ENCODE data around the gene TMEM179. TPM values are rescaled to one million over a fixed set of nuclear protein-coding genes. Genes with fewer than 3 reads are reported as not detected.

Gene TMEM179
- total RNA-seq, 1 experiment from 2014 or later: 11.4 TPM

DNA sequence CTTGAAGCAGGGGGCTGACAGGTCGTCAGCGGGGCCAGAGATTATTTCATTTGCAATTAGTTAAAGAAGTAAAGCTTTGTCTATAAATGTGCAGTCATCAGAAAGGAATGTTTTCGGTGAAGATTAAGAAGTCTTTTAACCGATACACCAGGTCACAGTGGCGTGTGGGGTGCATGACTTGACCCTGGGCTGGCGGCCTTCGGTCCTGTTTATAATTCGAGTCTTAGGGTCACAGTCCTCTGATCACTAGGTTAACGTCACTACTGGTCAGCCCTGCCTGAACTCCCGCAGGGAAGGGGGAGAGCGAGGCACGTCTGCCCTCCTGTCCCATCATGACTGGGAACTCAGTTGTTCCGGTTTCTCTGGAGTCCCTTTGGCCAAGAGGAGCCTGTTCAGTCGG is 30.0 kb downstream of the TMEM179 start:
- Histone ChIP-seq H3K14ac (ENCODE audit: insufficient read depth, low read length) (no peak overlapping the region), H3K23me2 (ENCODE audit: insufficient read length, low read depth, low read length, poor library complexity, severe bottlenecking) (no peaks in the 10 kb centered on the region), H2BK15ac (ENCODE audit: low read depth, low read length) (no peak overlapping the region), H3K56ac (ENCODE audit: insufficient read length, low read depth, low read length) (no peak overlapping the region), H3K27me3 (ENCODE audit: insufficient read depth, low read length) (no peaks in the 10 kb centered on the region), H3K9ac (ENCODE audit: extremely low read depth, insufficient read length, low read length) (no peak overlapping the region), H4K91ac (ENCODE audit: insufficient read length, low read depth, low read length) (no peak overlapping the region), H4K20me1 (ENCODE audit: control insufficient read depth, insufficient read depth, insufficient read length) (no peaks in the 10 kb centered on the region), H4K5ac (ENCODE audit: insufficient read length, low read depth, low read length) (no peak overlapping the region), H3K18ac (ENCODE audit: insufficient read length, low read depth, low read length) (no peak overlapping the region), H3K27ac (ENCODE audit: insufficient read length, low read depth, low read length) (no peak overlapping the region), H4K8ac (replicated peaks; ENCODE audit: insufficient read length, low read depth, low read length) (no peak overlapping the region), H3K4me2 (ENCODE audit: insufficient read depth, insufficient read length, low read length) (no peak overlapping the region), H3K9me3 (ENCODE audit: control insufficient read depth, low read depth, low read length) (no peaks in the 10 kb centered on the region), H3K79me1 (ENCODE audit: insufficient read depth, low read depth, low read length, poor library complexity, severe bottlenecking) (no peaks in the 10 kb centered on the region), H3T11ph (ENCODE audit: low read length) (no peak overlapping the region), H3K4me1 (ENCODE audit: insufficient read depth, low read length) (no peaks in the 10 kb centered on the region), H2BK5ac (ENCODE audit: insufficient read length, low read length) (no peak overlapping the region), H2AFZ (ENCODE audit: low read length) (no peak overlapping the region), H2BK12ac (ENCODE audit: insufficient read length, low read depth, low read length) (no peak overlapping the region), H2BK20ac (ENCODE audit: low read depth, low read length, poor library complexity, severe bottlenecking) (no peak overlapping the region), H3K4ac (ENCODE audit: low read depth, low read length) (no peak overlapping the region), H3K79me2 (ENCODE audit: insufficient read depth, low read length) (no peaks in the 10 kb centered on the region), H3K23ac (ENCODE audit: insufficient read length, low read depth, low read length) (no peak overlapping the region), H2BK120ac (ENCODE audit: low read depth, low read length, poor library complexity, severe bottlenecking) (no peak overlapping the region), H2AK5ac (ENCODE audit: insufficient read length, low read length) (no peak overlapping the region)
- H3K36me3 Mint-ChIP-seq (ENCODE audit: insufficient read depth in 1 of 3, low read depth in 3 of 3): no peaks in the 10 kb centered on the region; a peak in 1 of 7 replicates
- no CpG with 5 or more reads among the region's 14 CpGs for WGBS (ENCODE audit: extremely low coverage, insufficient read length, low lambda C conversion rate)
- H3K27me3 Mint-ChIP-seq (ENCODE audit: low read depth): no peaks in the 10 kb centered on the region; the same call in 1 of the 2 replicates
- TF ChIP-seq, protein P1, sequence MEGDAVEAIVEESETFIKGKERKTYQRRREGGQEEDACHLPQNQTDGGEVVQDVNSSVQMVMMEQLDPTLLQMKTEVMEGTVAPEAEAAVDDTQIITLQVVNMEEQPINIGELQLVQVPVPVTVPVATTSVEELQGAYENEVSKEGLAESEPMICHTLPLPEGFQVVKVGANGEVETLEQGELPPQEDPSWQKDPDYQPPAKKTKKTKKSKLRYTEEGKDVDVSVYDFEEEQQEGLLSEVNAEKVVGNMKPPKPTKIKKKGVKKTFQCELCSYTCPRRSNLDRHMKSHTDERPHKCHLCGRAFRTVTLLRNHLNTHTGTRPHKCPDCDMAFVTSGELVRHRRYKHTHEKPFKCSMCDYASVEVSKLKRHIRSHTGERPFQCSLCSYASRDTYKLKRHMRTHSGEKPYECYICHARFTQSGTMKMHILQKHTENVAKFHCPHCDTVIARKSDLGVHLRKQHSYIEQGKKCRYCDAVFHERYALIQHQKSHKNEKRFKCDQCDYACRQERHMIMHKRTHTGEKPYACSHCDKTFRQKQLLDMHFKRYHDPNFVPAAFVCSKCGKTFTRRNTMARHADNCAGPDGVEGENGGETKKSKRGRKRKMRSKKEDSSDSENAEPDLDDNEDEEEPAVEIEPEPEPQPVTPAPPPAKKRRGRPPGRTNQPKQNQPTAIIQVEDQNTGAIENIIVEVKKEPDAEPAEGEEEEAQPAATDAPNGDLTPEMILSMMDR (conservative IDR thresholded peaks at IDR 0.05): no peak
- H3K9me3 Mint-ChIP-seq: no peaks in the 10 kb centered on the region
- H3K27ac Mint-ChIP-seq: no peak overlapping the region
- H3K4me3 Mint-ChIP-seq: no peak overlapping the region
- peaks cover 0 to 10% of the 10 kb centered on the region in 2 experiments; a peak in 2 of 4 replicates for H3K4me1 Mint-ChIP-seq
- DNase-seq: no peak

Data from H9 (cell line).